ENCODE measurements around the gene CDC42SE2.

DNA sequence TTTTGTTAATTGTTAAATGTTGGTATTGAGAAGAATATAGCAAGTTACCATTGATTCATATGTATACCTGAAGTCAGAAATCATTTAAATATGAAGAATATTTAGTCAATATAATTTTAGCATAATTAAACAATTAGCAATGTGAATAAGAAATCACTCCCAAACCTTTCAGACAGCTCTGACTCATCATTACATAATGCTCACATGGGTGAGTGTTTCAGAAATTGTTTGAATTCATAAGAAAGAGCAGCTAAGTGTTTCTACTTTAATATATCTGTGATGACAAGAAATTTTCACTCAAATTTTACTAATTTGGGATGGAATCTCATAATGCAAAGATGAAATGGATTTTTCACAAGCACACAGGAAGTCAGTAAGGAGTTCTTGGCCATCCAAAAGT is 42.0 kb upstream of the CDC42SE2 start:
- TF ChIP-seq, protein P1, sequence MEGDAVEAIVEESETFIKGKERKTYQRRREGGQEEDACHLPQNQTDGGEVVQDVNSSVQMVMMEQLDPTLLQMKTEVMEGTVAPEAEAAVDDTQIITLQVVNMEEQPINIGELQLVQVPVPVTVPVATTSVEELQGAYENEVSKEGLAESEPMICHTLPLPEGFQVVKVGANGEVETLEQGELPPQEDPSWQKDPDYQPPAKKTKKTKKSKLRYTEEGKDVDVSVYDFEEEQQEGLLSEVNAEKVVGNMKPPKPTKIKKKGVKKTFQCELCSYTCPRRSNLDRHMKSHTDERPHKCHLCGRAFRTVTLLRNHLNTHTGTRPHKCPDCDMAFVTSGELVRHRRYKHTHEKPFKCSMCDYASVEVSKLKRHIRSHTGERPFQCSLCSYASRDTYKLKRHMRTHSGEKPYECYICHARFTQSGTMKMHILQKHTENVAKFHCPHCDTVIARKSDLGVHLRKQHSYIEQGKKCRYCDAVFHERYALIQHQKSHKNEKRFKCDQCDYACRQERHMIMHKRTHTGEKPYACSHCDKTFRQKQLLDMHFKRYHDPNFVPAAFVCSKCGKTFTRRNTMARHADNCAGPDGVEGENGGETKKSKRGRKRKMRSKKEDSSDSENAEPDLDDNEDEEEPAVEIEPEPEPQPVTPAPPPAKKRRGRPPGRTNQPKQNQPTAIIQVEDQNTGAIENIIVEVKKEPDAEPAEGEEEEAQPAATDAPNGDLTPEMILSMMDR (conservative IDR thresholded peaks at IDR 0.05; ENCODE audit: low read length) = no peak
- no peak for TF ChIP-seq EZH2phosphoT487 (IDR thresholded peaks at IDR 0.05; ENCODE audit: borderline replicate concordance)

Data from Loucy (cell line).